B cell (primary cell): ENCODE data around the gene SSU72.

Experiments used
- CTCF ChIP-seq: fragments of 200-600 bp; IDR thresholded peaks from one replicate; pipeline ENCODE4 v1.8.0; 2022; ENCODE audit warnings: antibody characterized with exemption, mild to moderate bottlenecking
- EZH2 ChIP-seq: IDR thresholded peaks from 2 replicates; pipeline ENCODE4 v1.6.1; 2012; ENCODE audit warnings: borderline replicate concordance, low read depth, mild to moderate bottlenecking, moderate library complexity, low read length; ENCODE audit not compliant: insufficient read depth, poor library complexity, severe bottlenecking

DNA sequence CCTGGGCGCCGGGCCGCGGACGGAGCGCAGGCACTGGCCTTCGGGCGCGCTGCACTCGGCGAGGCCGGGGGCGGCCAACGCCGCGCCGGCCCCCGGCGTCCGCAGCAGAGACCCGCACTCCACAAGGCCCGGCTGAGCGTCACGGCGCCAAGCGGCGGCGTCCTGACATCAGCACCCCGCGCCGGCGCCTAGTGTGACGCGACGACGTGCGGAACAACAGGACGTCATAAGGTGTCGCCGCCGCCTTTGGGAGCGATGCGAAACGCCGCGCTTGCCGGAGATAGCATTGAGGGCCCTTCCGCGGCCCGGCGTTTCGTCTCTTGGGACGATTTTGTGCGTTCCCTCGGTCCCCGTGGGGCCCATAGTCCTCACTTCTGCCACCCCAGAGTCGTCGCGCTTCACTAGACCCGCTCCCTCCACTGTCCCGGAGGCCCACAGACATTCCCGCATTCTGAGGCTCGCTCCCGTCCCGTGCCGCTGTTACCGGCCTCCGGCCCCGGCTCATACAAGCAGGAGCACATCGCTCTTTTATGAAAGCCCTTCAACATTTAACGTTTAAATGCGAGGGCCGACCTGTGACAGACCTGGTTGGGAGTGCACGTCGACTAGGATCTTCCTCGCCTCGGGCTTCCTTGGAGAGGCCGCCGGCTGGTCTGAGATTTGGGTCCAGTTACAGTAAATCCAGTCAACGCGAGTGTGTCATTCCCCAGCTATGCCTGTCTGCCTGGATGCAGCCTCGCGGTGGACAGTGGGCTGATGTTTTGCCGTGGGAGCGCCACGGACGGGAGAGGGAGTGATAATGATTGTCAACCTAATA, at the start of gene SSU72:
- TF ChIP-seq CTCF (no peak), EZH2 (no peak)
